ENCODE measurements around the gene SAMD13. TPM values are rescaled to one million over a fixed set of nuclear protein-coding genes. Genes with fewer than 3 reads are reported as not detected.
A peak's percentile ranks its signal among the peaks of the same experiment; 100 is the strongest.

SAMD13 gene
- total RNA-seq, 1 experiment from 2014 or later, result 2.2 TPM

DNA sequence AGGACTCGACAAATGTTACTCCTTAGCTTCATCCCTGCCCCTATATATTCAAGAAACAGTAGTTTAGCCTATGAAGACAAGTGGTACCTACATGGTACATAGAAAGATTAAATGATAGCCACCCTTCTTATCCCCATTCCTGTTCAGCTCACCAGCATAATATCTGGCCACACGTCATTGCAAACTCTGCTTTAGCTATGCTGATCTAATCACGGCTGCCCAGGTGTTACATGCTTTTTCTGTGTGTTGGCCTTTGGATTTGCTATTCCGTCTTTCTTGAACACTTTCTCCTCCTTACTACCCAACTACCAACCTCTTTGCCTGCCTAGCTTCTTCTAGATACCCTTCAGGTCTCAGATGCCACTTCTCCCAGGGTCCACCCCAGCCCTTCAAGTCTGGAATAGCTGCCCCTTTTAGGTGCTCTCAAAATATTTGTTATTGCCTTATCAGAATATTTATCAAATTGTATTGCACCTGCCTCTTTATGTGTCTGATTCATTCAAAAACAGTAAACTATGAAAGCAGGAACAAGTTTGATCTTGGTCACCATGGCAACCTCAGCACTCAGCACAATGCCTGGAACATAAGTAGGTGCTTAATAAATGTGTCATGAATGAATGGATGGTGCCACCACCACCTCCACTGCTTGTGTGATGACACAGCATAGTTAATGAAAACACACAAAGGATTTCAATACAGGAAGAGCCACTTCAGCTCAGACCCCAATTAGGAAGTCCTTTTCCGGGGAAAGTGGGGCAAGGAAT is 85.4 kb downstream of the SAMD13 start:
- intact Hi-C loops (cut with micrococcal nuclease; ENCODE audit: unreplicated experiment), result no loop called here
- POLR2A ChIA-PET, result no interaction called here
- CTCF ChIA-PET, result interaction anchor here (0.6 kb wide), 1 partner anchor 218 kb away, joined by 3 read pairs; no protein-coding TSS in a partner anchor
- no peak overlapping the region for H3K4me3 ChIP-seq (ENCODE audit: low read depth in 2 of 2, low read length in 2 of 2)
- DNase-seq (ENCODE audit: low read depth, low spot score) (no peak), ATAC-seq (no peak)
- no peak for TF ChIP-seq SIN3A (IDR thresholded peaks at IDR 0.05; ENCODE audit: borderline replicate concordance, insufficient read depth, low read depth, low read length)
- no peak for TF ChIP-seq CTCF (IDR thresholded peaks at IDR 0.05)
- no peak for TF ChIP-seq POLR2AphosphoS5 (IDR thresholded peaks at IDR 0.05; ENCODE audit: low read depth, low read length)
- no peak for TF ChIP-seq REST (IDR thresholded peaks at IDR 0.05; ENCODE audit: insufficient read depth in 1 of 2, low read depth in 2 of 2, low read length in 1 of 2)
- no peak for TF ChIP-seq TCF7L2 (IDR thresholded peaks at IDR 0.05; ENCODE audit: low read depth, low read length)
- BruUV-seq (replicated peaks), result no TSS peak
- H3K4me1 ChIP-seq (ENCODE audit: control insufficient read depth, insufficient read depth, low read length), result no peaks in the 10 kb centered on the region
- H3K27me3 ChIP-seq (ENCODE audit: control insufficient read depth, insufficient read depth, low read length), result no peaks in the 10 kb centered on the region
- H3K36me3 ChIP-seq (ENCODE audit: control insufficient read depth, insufficient read depth, low read length), result no peaks in the 10 kb centered on the region
- in situ Hi-C loops (cut with HindIII; ENCODE audit: low pct_unique_long_range_greater_than_20kb, low sequenced_read_pairs), result no loop called here
- H3K9me3 ChIP-seq (ENCODE audit: control insufficient read depth, insufficient read depth, low read depth, low read length), result no peaks in the 10 kb centered on the region
- H3K27ac ChIP-seq (ENCODE audit: low read length), result no peak overlapping the region

DNA sequence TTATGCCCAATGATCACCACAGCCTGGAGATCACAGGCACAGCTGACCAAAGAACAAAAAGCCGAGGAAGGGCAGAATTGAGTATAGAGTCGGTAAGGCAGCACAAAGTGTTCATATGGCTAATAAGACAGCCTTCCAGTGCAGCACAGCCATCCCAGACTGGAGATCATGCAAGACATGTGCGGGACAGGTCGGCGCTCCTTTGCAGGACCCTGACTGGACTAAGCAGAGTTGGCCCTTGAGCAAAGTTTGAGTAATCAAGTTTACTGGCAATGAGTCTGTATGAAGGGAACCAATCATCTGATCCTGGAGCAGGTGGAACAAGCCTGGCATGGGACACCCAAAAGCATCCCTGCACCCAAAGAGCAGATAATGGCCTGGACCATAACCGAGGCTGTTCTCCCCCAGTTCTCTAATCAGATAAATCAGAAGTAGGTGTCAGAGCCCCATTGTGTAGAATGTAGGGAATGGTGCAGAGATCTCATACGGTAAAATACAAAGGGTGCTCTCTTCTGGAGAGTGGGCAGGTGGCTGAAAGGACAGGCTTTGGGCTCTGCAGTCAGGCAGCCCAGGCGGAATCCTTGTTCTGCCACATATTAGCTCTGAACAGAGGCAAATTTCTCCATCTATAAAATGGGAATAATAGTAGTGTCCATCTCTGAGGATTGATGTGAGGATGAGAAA is 86.1 kb downstream of the SAMD13 start:
- Histone ChIP-seq H3K36me3 (ENCODE audit: control insufficient read depth, insufficient read depth, low read length) (no peaks in the 10 kb centered on the region), H3K4me1 (ENCODE audit: control insufficient read depth, insufficient read depth, low read length) (no peaks in the 10 kb centered on the region), H3K27me3 (ENCODE audit: control insufficient read depth, insufficient read depth, low read length) (no peaks in the 10 kb centered on the region), H3K27ac (ENCODE audit: low read length) (no peak overlapping the region), H3K4me3 (ENCODE audit: low read depth in 2 of 2, low read length in 2 of 2) (no peak overlapping the region), H3K9me3 (ENCODE audit: control insufficient read depth, insufficient read depth, low read depth, low read length) (no peaks in the 10 kb centered on the region)
- ChIA-PET POLR2A (no interaction called here), CTCF (interaction anchor here (0.6 kb wide), 1 partner anchor 217 kb away, joined by 3 read pairs; no protein-coding TSS in a partner anchor)
- no TSS peak for BruUV-seq (replicated peaks)
- intact Hi-C loops (cut with micrococcal nuclease; ENCODE audit: unreplicated experiment) (no loop called here), in situ Hi-C loops (cut with HindIII; ENCODE audit: low pct_unique_long_range_greater_than_20kb, low sequenced_read_pairs) (no loop called here)
- TF ChIP-seq TCF7L2 (IDR thresholded peaks at IDR 0.05; ENCODE audit: low read depth, low read length) (no peak), CTCF (IDR thresholded peaks at IDR 0.05) (peak; percentile 62), POLR2AphosphoS5 (IDR thresholded peaks at IDR 0.05; ENCODE audit: low read depth, low read length) (no peak), REST (IDR thresholded peaks at IDR 0.05; ENCODE audit: insufficient read depth in 1 of 2, low read depth in 2 of 2, low read length in 1 of 2) (no peak)
- ATAC-seq (peak; percentile 82), DNase-seq (ENCODE audit: low read depth, low spot score) (no peak)

Measured in Panc1 (cell line).